Measurements from ENCODE around the gene SAMSN1. TPM values are rescaled to one million over a fixed set of nuclear protein-coding genes. Genes with fewer than 3 reads are reported as not detected.
"Not testable (repeated sequence)": the region's sequence is repeated elsewhere in the genome, so short reads cannot be mapped to it uniquely, and the experiment has no call there.

SAMSN1 gene
- total and polyA plus RNA-seq, 7 experiments from 2014 or later = 25.5 to 136 (median 34.4) TPM

DNA sequence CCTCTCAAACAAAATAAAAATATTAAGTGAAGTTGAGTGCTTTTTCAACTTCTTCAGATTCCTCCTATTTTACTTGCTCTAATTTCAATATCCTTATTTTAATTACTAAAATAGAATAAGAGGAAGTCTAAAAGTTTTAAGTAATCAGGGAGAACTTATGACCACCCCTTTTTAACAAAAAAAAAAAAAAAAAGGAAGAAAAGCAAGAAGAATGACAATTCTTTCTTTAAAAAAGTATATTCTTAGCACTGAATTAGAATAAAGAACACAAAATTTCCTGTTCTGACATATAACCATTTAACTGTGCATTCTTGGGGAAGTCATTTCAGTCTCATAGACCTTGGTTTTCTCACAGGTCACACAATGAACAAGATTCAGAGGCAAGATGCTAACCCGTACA is 46.8 kb downstream of the SAMSN1 start:
- H3K9me3 Mint-ChIP-seq = peaks cover 0 to 5% (median 0%) of the 10 kb centered on the region in 11 donors
- Histone ChIP-seq H3K9me3 (ENCODE audit: control insufficient read depth in 2 of 3, low read length in 3 of 3) (no peaks in the 10 kb centered on the region), H3K4me1 (ENCODE audit: control insufficient read depth in 2 of 2, insufficient read depth in 2 of 2, low read length in 2 of 2) (no peaks in the 10 kb centered on the region), H3K27ac (ENCODE audit: low read depth, low read length) (no peak overlapping the region), H3K4me3 (ENCODE audit: low read length) (no peak overlapping the region), H3K27me3 (ENCODE audit: control insufficient read depth in 2 of 2, insufficient read depth in 2 of 2, low read length in 2 of 2) (no peaks in the 10 kb centered on the region), H3K36me3 (ENCODE audit: control insufficient read depth in 2 of 3, insufficient read depth in 3 of 3, low read length in 3 of 3) (peaks cover 22 to 77% (median 46%) of the 10 kb centered on the region in 3 experiments)
- no peak overlapping the region for H3K4me3 Mint-ChIP-seq
- H3K36me3 Mint-ChIP-seq = peaks cover 29 to 88% (median 78%) of the 10 kb centered on the region in 5 donors
- POLR2A ChIA-PET = no interaction called here
- CTCF ChIA-PET = no interaction called here
- no peak overlapping the region for H3K27ac Mint-ChIP-seq
- DNase-seq (no peak), ATAC-seq (no peak)
- intact Hi-C loops (cut with micrococcal nuclease) = loop anchor here in 1 of 2 donors (2.0 kb wide), 1 partner anchor 43 kb away; no protein-coding TSS in a partner anchor
- peaks cover 0 to 33% (median 9%) of the 10 kb centered on the region in 7 donors for H3K4me1 Mint-ChIP-seq
- no peaks in the 10 kb centered on the region for H3K27me3 Mint-ChIP-seq

GRCh38 chr21:14497825-14498224 is 48.3 kb downstream of the SAMSN1 start:
- CTCF ChIA-PET = no interaction called here
- no peaks in the 10 kb centered on the region for H3K27me3 Mint-ChIP-seq
- POLR2A ChIA-PET = no interaction called here
- Histone ChIP-seq H3K4me3 (ENCODE audit: low read length) (no peak overlapping the region), H3K27ac (ENCODE audit: low read depth, low read length) (no peak overlapping the region), H3K27me3 (ENCODE audit: control insufficient read depth in 2 of 2, insufficient read depth in 2 of 2, low read length in 2 of 2) (no peaks in the 10 kb centered on the region), H3K36me3 (ENCODE audit: control insufficient read depth in 2 of 3, insufficient read depth in 3 of 3, low read length in 3 of 3) (peaks cover 16 to 63% (median 35%) of the 10 kb centered on the region in 3 experiments), H3K9me3 (ENCODE audit: control insufficient read depth in 2 of 3, low read length in 3 of 3) (no peaks in the 10 kb centered on the region), H3K4me1 (ENCODE audit: control insufficient read depth in 2 of 2, insufficient read depth in 2 of 2, low read length in 2 of 2) (no peaks in the 10 kb centered on the region)
- DNase-seq = no peak
- no peak overlapping the region for H3K27ac Mint-ChIP-seq
- peaks cover 0 to 5% (median 0%) of the 10 kb centered on the region in 11 donors for H3K9me3 Mint-ChIP-seq
- peaks cover 0 to 35% (median 7%) of the 10 kb centered on the region in 7 donors for H3K4me1 Mint-ChIP-seq
- ATAC-seq = no peak
- H3K4me3 Mint-ChIP-seq = no peak overlapping the region
- H3K36me3 Mint-ChIP-seq = peaks cover 20 to 82% (median 72%) of the 10 kb centered on the region in 5 donors
- intact Hi-C loops (cut with micrococcal nuclease) = loop anchor here in 1 of 2 donors (2.0 kb wide), 1 partner anchor 45 kb away; no protein-coding TSS in a partner anchor

DNA sequence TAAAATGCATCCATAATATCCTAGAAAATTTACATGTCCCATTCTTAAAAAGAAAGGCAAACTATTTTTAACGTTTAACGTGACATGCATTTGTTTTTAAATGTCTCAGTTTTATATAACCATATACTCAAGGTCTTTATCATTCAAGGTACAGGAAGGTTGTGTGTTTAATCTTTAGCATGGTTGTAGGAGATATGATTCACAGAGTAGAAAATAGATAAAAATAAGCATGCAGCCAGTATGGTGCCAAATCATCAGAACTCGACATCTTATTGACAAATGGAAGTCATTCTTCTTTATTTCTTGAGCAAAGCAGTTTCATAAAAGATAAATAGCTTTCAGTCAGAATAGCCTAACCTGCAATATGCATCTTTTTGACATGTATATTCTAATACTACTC is 51.0 kb downstream of the SAMSN1 start:
- intact Hi-C loops (cut with micrococcal nuclease) = no loop called here
- Mint-ChIP-seq H3K27ac (peak overlapping the region in 1 of 9 donors; percentile 20), H3K9me3 (peaks cover 0 to 5% (median 0%) of the 10 kb centered on the region in 11 donors), H3K4me3 (no peak overlapping the region), H3K27me3 (no peaks in the 10 kb centered on the region), H3K4me1 (peaks cover 7 to 49% (median 14%) of the 10 kb centered on the region in 7 donors), H3K36me3 (peaks cover 13 to 70% (median 57%) of the 10 kb centered on the region in 5 donors)
- H3K27me3 ChIP-seq (ENCODE audit: control insufficient read depth in 2 of 2, insufficient read depth in 2 of 2, low read length in 2 of 2) = no peaks in the 10 kb centered on the region
- CTCF ChIA-PET = interaction anchor here (0.6 kb wide), 1 partner anchor 116 kb away, joined by 3 read pairs; no protein-coding TSS in a partner anchor
- no peak for ATAC-seq
- no peaks in the 10 kb centered on the region for H3K4me1 ChIP-seq (ENCODE audit: control insufficient read depth in 2 of 2, insufficient read depth in 2 of 2, low read length in 2 of 2)
- H3K27ac ChIP-seq (ENCODE audit: low read depth, low read length) = no peak overlapping the region
- H3K36me3 ChIP-seq (ENCODE audit: control insufficient read depth in 2 of 3, insufficient read depth in 3 of 3, low read length in 3 of 3) = peaks cover 9 to 53% (median 21%) of the 10 kb centered on the region in 3 experiments
- no peak overlapping the region for H3K4me3 ChIP-seq (ENCODE audit: low read length)
- POLR2A ChIA-PET = no interaction called here
- DNase-seq = no peak
- H3K9me3 ChIP-seq (ENCODE audit: control insufficient read depth in 2 of 3, low read length in 3 of 3) = no peaks in the 10 kb centered on the region

DNA sequence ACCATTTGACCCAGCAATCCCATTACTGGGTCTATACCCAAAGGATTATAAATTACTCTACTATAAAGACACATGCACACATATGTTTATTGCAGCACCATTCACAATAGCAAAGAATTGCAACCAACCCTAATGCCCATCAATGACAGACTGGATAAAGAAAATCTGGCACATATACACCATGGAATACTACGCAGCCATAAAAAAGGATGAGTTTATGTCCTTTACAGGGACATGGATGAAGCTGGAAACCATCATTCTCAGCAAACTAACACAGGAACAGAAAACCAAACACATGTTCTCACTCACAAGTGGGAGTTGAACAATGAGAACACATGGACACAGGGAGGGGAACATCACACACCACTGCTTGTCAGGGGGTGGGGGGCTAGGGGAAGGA is 51.9 kb downstream of the SAMSN1 start:
- Mint-ChIP-seq H3K4me3 (peak overlapping the region in 1 of 10 donors; percentile 24), H3K4me1 (peaks cover 7 to 48% (median 12%) of the 10 kb centered on the region in 7 donors), H3K27ac (peak overlapping the region in 4 of 9 donors; percentile 17 to 79 (median 44)), H3K36me3 (peaks cover 10 to 64% (median 54%) of the 10 kb centered on the region in 5 donors)
- H3K4me3 ChIP-seq (ENCODE audit: low read length); ATAC-seq; H3K27me3 ChIP-seq (ENCODE audit: control insufficient read depth in 2 of 2, insufficient read depth in 2 of 2, low read length in 2 of 2); H3K27ac ChIP-seq (ENCODE audit: low read depth, low read length); H3K4me1 ChIP-seq (ENCODE audit: control insufficient read depth in 2 of 2, insufficient read depth in 2 of 2, low read length in 2 of 2); DNase-seq; H3K27me3 Mint-ChIP-seq; intact Hi-C loops (cut with micrococcal nuclease); POLR2A ChIA-PET; H3K9me3 ChIP-seq (ENCODE audit: control insufficient read depth in 2 of 3, low read length in 3 of 3); H3K9me3 Mint-ChIP-seq; CTCF ChIA-PET: not testable (repeated sequence)
- H3K36me3 ChIP-seq (ENCODE audit: control insufficient read depth in 2 of 3, insufficient read depth in 3 of 3, low read length in 3 of 3) = peaks cover 4 to 46% (median 13%) of the 10 kb centered on the region in 3 experiments

DNA sequence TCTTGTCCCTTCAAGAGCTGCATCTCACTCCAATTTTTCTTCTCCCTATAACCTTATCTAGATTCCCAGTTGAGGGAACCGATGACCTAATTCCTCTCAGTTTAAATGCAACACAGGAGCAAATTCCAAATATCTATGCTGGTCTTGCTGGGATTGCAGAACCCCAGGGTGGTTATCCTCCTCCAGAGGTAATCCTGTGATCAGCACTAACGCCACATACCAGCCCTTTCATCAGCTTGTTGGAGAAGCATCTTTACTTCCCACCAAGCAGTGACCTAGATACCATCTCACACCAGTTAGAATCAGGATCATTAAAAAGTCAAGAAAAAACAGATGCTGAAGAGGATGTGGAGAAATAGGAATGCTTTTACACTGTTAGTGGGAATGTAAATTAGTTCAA is 52.4 kb downstream of the SAMSN1 start:
- peak overlapping the region in 2 of 9 donors; percentile 78 to 79 for H3K27ac Mint-ChIP-seq
- intact Hi-C loops (cut with micrococcal nuclease) = loop anchor here in 1 of 2 donors (2.0 kb wide), 1 partner anchor 31 kb away; no protein-coding TSS in a partner anchor
- H3K4me3 Mint-ChIP-seq = peak overlapping the region in 1 of 10 donors; percentile 24
- ATAC-seq (no peak), DNase-seq (no peak)
- ChIA-PET CTCF (no interaction called here), POLR2A (no interaction called here)
- peaks cover 10 to 65% (median 51%) of the 10 kb centered on the region in 5 donors for H3K36me3 Mint-ChIP-seq
- Histone ChIP-seq H3K4me3 (ENCODE audit: low read length) (no peak overlapping the region), H3K27ac (ENCODE audit: low read depth, low read length) (no peak overlapping the region), H3K36me3 (ENCODE audit: control insufficient read depth in 2 of 3, insufficient read depth in 3 of 3, low read length in 3 of 3) (peaks cover 4 to 43% (median 13%) of the 10 kb centered on the region in 3 experiments), H3K4me1 (ENCODE audit: control insufficient read depth in 2 of 2, insufficient read depth in 2 of 2, low read length in 2 of 2) (no peaks in the 10 kb centered on the region), H3K9me3 (ENCODE audit: control insufficient read depth in 2 of 3, low read length in 3 of 3) (no peaks in the 10 kb centered on the region), H3K27me3 (ENCODE audit: control insufficient read depth in 2 of 2, insufficient read depth in 2 of 2, low read length in 2 of 2) (no peaks in the 10 kb centered on the region)
- peaks cover 7 to 51% (median 15%) of the 10 kb centered on the region in 7 donors for H3K4me1 Mint-ChIP-seq
- no peaks in the 10 kb centered on the region for H3K27me3 Mint-ChIP-seq
- H3K9me3 Mint-ChIP-seq = peaks cover 0 to 5% (median 0%) of the 10 kb centered on the region in 11 donors

- CTCF ChIA-PET = no interaction called here
- Mint-ChIP-seq H3K27me3 (no peaks in the 10 kb centered on the region), H3K36me3 (peaks cover 4 to 65% (median 43%) of the 10 kb centered on the region in 5 donors), H3K27ac (peak overlapping the region in 2 of 9 donors; percentile 5 to 18), H3K9me3 (peaks cover 0 to 5% (median 0%) of the 10 kb centered on the region in 11 donors), H3K4me3 (no peak overlapping the region), H3K4me1 (peaks cover 7 to 57% (median 16%) of the 10 kb centered on the region in 7 donors)
- Histone ChIP-seq H3K9me3 (ENCODE audit: control insufficient read depth in 2 of 3, low read length in 3 of 3) (no peaks in the 10 kb centered on the region), H3K4me3 (ENCODE audit: low read length) (no peak overlapping the region), H3K27me3 (ENCODE audit: control insufficient read depth in 2 of 2, insufficient read depth in 2 of 2, low read length in 2 of 2) (no peaks in the 10 kb centered on the region), H3K4me1 (ENCODE audit: control insufficient read depth in 2 of 2, insufficient read depth in 2 of 2, low read length in 2 of 2) (no peaks in the 10 kb centered on the region), H3K36me3 (ENCODE audit: control insufficient read depth in 2 of 3, insufficient read depth in 3 of 3, low read length in 3 of 3) (peaks cover 4 to 36% (median 10%) of the 10 kb centered on the region in 3 experiments), H3K27ac (ENCODE audit: low read depth, low read length) (no peak overlapping the region)
- POLR2A ChIA-PET = no interaction called here
- no peak for DNase-seq
- intact Hi-C loops (cut with micrococcal nuclease) = loop anchor here in 1 of 2 donors (2.0 kb wide), 1 partner anchor 32 kb away; no protein-coding TSS in a partner anchor
- ATAC-seq = no peak
Measured at GRCh38 chr21:14492931-14493330, 53.2 kb downstream of the SAMSN1 start.
